Stimulated activated CD4-positive, alpha-beta T cell treated with anti-CD3 and anti-CD28 coated beads, Interleukin-2, amount 100 ng/mL, for 4 hours (primary cell): ENCODE data around the gene HOXB7.

ENCODE experiments used
- DNase-seq: peaks from one replicate; pipeline ENCODE4 v3.0.0-alpha.2; 2020; ENCODE audit warnings: low read depth

HOXB7 gene

DNA sequence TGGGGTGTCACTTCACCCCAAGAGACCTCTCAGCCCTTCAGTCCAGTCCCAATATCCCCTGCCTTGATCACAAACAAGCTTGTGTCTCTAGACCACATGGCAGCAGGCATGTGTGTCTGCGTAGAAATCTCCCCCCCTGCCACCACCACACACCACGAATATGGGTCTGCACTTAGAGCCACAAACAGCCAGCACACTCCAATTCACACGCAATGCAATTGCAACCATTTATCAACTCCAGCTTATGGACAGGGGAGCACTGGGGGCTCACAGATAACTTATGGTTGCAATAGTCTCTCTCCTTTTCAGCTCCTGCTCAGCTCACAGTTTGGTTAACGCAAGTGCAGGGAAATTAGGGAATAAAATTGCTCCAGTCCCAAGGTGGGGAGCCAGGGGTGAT is 12.8 kb upstream of the HOXB7 start:
- no peak for DNase-seq

DNA sequence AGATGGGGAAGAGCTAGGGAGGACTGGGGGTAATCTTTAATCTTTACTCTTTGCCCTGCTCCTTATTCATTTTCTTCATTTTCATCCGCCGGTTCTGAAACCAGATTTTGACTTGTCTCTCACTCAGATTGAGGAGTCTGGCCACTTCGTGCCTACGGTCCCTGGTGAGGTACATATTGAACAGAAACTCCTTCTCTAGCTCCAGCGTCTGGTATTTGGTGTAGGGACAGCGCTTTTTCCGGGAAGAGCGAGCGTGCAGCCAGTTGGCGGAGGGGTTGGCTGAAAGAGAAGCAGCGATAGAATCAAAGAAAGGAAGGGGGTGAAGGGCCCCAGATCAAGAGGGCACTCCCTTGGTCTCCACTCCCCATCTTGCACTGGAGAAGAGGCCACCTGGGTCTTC is 12.0 kb upstream of the HOXB7 start:
- DNase-seq = no peak

DNA sequence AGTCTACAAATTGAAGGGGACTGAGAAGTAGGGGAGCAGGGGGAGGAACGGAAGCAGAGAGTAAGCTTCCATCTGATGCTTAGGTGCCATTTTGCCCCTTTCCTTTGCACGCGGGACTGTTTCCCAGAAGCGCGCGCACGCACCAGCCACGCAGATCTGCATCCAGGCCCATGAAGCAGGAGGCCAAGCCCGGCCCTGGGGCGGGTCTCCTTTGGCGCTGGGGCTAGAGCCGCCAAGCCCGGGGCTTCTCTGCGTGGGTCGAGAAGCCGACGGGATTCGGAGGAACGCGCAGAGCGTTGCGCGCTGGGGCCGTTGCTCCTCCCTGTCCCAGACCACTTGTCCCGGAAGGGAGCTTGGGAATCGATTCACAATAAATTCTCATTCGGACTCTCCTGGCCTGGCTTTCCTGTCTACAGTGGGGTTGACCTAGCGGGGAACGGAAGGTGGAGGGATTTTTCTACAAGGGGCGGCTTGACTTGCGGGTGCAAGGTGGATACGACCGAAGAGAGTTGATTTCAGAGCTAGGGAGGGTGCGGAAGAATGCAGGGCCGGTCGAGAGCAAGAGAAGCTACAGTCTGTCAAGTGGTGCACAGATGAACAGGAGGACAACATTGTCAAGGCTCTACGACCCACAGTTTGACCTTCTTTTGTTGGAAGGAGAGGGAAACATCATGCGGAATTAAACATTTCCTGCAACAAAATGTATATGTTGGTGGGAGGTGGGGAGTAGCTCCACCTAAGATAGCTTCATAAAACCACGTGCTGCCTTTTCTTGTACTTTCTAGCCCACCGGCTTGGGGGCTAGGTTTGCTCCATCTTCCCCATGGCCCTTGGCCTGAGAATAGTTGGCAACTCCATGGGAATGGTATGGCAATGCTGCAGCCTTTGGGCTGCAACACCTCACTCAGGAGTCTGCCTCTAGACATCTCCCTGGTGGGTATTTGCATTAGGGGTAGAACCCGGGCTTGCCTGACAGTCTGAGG is 10.9 kb upstream of the HOXB7 start:
- DNase-seq = no peak

DNA sequence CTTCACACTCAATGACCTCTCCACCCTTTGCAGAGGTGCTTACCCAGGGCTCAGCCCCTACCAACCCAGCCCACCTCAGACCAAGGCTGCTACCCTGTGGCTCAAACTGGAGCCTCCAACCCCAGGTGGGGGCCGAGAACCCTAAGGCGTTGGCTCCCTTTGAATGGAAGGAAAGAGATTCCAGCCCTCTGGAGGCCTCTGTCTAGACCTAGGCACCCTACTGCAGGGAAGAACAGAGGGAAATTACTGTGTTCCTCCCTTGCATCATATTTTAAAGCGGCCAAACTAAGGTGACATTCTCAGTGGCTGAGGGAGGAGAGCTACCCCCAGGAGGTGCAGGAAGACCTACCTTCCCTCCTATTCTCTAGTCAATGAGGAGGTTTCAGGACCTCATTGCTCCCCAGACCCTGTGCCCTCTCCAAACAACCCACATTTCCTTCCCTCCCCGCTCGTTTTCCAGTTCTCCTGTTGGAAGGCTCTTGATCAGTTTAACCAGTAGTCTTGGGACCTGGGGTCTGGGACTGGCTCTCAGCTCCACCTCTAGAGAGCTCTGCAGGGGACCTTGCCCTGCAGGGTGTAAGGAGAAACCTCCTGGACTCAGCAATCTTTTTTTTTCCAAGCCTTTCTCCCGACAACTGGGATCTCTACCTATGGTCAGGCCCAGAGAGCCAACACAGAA is 9.8 kb upstream of the HOXB7 start:
- no peak for DNase-seq

DNA sequence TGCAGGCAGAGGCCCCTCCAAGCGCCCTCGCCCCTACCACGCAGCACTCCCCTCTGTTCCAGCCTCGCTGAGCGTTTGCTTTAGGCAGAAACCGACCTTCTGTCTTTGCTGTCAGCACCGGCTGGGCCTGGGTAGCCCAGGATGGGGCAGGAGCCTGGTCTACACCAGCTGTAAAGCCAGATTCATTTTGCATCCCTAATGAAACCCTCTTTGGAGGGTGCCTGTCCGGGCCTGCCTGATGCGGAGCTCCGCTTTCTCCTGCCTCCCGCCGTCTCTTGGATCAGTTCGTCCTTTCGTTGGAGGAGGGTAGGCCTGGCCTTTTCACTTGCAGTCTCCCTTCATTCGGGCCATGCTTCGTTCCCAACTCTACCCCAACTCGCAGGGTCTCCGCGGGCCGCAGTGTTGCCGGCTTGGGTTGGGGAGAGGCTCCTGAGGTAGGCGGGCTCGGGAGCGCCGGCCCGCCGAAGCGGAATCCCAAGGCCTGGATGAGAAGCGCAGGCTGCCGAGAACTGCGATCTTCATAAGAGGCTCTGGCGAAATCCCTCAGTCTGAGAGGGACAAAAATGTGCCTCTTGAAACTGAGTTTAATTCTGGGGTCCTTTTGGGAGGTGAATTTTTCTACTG is 9.1 kb upstream of the HOXB7 start:
- DNase-seq = no peak

DNA sequence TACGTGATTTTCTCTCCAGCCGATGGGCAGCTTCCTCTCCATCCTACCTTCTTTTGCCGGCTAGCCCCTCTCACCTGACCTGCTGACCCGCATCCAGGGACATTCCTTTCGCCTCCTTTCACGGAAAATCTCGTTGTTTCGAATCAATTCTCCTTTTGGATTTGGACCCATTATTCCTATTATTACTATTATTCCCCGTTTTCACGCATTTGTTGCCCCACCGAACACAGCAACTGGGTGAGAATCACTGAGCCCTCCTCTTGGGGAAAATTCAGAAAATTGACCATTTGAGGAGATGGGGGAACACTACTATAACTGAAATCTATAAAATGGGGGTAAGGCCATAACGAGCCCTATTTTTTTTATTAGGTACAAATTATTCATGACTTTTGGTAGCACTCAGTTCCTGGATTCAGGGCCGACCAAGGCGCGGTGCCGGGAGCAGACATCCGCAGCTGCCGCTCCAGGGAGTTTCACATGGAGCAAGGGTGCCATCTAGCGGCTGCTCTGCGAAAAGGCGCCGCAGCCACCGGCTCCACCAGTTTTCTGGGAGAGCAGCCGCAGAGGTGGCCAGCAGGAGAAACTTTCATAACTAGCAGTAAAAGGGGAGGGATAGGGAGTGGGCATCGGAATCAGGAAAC is 7.6 kb upstream of the HOXB7 start:
- DNase-seq = peak; percentile 73

DNA sequence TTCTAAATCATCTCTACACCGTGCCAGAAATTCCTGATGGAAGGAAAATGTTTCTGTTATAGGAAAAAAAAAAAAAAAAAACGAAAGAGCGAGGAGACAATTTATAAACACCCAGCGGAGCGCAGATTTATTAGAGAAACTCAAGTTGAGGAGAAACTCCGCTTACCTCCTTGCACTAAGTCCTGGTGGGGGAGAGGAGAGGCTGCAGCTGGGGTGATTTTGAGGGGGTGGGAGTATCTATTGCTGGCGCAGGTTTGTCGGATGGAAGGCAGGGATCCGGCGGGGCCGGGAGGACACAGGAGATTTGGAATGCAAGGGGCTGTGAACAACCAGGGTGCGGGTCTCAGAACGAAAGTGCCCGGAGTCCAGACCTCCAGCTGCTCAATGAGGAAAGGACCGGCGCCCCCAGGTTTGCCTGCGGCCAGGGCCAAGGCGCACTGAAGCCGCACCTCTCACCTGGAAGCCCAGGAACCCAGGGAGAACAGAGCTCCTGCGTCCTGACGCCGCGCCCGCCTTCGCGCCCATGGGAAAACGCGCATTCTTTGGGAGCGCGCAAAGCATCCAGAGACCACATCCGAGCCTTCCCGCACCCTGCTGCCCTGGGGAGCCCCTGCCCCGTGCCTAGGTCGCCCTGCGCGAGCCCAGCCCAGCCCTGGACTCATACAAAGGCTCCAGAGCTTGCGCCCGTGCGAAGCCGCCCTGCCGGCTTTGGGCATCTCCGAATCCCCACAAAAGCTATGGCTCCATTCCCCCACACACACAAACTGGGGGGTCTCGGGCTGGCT is 6.8 kb upstream of the HOXB7 start:
- no peak for DNase-seq

DNA sequence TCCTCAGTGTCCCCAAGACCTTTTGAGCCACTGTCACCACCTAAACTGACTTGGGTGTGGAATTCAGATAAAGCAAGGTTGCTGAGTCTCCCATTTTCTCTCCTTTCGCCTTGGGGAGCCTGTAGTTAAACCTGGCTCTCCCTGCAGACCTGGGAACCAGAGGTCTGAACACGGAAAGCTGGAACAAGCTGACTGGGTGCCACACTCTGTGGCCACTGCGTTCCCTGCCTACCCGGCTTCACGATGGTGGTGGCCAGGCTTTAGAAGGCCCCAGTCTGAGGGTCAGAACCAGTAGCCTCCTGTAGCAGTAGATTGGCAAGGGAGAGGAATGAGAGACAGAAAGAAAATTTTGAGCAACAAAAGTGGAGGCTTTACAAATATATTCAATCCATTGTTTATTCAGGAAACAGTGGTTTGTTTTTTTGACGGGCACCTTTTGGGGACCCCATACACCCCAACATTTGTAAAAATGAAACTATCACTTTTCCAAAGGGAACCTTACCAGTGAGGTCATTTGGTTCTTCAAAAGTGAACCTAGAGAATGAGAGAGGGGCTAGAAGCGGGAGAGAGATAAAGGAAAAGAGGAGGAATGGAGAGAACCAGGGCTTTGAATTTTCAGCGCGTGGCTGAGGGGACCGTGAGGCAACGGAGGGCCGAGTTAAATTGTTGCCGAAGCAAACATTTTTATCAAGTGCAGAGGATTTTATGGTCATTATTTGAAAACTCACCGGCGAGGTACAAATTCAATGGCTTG is 6.1 kb upstream of the HOXB7 start:
- DNase-seq = no peak

DNA sequence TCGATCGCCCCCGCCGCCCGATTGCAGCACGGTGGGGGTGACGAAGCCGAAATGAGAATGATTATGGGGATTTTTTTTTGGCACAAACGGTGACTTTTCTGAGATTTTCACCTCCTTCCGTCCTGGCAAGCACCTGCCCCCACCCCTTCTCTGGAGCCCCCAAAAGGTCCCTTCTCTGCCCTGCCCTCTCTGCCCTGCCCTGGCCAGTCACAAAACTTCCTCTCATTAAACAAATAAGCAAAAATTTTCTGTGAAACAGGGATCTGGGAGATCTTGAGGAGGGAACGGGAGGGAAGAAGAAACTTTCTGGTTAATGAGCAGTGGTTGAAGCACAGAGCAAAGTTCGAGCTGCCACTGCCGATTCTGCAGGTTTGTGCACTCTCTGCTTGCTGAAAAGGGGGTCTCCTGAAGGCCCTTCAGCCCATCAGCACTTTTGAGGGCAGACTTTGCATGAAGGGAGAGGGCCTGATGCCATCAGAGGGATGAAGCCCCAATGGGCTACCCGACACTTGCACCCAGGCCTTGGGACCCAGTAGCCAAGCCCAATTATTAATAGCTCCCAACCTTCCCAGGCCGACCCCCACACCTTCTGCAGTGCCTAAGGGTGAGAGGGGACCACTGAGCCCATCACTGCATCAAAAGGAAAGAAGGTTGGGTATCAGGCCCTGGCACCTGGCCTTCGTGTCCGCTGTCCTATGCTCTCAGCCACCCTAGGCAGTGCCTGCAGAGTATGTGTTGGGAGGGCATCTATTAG is 5.3 kb upstream of the HOXB7 start:
- no peak for DNase-seq

DNA sequence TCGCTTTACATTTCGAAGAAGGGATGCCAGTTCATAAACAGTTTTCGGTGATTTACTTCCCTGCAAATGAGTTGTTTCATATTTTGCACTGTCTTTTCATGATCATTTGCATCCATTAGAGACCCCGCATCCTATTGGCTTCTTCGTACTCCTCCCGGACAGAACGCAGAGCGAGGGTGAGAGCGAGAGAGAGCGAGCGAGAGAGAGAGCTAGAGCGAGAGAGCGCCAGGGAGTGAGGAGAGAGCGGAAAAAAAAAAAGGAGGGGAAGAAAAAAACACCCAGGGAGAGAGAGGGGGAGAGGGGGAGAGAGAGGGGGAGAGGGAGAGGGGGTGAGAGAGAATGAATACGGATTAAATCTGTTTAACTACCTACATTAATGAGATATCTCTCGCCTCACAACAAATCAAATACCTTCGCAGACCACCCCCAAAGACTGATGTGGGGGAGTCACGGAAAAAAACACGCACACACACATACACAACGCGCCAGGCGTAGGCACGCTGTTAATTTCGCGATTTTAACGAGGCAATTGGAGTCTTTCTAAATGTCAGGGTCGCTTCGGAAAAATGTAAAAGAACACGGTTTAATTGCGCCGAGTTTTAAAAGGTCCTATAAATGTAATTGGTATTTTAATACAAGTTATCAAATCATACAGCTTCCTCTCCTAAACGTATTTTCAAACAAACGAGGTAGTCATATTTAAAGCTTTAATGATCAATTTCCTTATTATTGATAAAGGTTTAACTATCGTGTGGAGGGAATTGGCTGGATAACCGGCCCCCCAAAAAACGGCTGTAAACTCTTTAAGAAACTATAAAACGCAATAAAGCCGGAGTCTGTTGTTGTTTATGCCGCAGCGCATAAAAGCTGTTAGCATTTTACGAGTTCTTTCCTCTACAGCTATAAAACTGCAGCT is 4.5 kb upstream of the HOXB7 start, which contains the start of gene HOXB8:
HOXB8 (minus strand) TSS at position 246 of the 916 bp plus-strand sequence. CDS start 588 bp downstream, outside the sequence.
- DNase-seq = no peak

DNA sequence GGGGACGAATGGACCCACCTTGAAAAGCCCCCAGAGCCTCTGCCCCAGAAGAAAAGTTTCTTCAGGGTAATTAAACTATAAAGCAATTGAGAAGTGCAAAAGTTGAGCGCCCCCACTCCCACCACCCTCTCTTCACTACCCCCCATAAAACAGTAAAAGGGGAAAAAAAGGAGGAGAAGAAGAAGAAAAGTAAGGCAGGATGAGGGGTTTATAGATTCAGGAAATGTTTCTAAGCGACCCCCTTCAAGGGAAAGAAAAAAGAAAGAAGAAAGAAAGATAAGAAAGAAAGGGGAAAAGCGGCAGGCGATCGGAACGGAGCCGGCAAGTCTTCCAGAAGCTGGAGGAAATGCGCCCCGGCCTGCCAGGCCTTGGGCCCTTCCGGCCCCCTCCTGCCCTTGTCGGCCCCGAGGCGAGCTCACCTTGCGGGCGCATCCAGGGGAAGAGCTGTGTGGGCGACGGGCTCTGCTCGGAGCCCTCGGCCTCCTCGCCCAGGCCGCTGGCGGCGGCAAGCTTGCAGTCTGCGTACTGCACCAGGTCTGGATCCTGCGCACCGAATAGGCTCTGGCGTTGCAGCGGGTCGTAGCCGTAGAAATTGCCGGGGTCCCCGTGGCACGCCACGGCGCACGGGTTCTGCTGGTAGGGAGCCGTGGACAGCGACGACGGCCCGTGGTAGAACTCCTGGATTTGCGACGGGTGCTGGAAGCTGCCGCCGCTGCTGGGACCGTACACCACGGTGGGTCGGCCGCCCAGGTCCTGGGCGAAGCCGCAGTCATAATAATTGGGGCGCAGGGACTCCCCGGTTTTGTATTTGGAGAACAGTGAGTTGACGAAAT is 3.3 kb upstream of the HOXB7 start:
- DNase-seq = no peak

DNA sequence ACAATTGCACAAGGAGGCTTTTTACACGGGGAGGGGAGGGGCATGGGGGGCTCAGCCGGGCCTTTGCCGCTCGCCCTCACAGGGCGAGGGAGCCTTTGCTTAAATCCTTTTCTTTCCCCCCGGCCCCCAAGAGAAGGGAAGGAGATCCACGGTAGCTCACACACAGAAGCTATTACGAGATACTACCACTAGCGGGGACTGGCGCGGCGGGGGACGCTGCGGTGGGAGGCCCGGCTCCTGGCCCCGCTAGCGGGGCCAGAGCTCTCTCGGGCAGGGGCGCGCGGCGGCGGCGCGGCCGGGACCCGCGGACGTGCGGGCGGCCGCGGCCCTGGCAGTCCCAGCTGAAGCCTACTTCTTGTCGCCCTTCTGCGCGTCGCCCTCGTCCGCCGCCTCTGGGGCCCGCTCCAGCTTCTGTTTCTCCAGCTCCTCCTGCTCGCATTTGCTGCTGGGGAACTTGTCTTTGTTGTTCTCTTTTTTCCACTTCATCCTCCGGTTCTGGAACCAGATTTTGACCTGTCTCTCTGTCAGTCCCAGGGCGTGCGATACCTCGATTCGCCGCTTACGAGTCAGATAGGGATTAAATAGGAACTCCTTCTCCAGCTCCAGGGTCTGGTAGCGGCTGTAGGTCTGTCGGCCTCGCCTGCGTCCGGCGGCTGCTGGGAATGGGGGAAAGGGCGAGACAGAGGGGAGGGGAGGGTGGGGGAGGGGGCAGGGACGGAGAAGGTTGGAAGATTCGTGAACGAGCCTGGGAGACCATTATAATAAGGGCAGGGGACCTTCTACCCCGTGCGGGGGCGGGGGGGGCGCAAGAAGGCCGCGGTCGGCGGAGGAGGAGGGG is 2.3 kb upstream of the HOXB7 start:
- no peak for DNase-seq

DNA sequence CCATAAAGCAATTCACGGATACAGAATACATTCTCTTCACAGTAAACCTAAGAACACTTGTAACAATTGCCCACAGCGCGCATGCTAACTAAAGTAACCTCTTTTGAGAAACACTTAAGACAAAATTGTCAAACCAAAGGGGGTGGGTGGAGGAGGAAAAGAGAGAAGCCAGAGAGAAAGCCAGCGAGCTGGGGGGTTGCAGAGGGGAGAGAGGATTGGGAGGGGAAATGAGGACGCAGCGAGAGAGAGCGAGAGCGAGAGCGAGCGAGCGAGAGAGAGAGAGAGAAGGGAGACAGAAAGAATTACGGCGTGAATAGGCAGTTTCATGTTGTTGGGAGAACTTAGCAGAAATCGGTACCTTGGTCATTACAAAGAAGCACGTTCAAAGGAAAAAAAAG is 1.6 kb upstream of the HOXB7 start:
- no peak for DNase-seq

DNA sequence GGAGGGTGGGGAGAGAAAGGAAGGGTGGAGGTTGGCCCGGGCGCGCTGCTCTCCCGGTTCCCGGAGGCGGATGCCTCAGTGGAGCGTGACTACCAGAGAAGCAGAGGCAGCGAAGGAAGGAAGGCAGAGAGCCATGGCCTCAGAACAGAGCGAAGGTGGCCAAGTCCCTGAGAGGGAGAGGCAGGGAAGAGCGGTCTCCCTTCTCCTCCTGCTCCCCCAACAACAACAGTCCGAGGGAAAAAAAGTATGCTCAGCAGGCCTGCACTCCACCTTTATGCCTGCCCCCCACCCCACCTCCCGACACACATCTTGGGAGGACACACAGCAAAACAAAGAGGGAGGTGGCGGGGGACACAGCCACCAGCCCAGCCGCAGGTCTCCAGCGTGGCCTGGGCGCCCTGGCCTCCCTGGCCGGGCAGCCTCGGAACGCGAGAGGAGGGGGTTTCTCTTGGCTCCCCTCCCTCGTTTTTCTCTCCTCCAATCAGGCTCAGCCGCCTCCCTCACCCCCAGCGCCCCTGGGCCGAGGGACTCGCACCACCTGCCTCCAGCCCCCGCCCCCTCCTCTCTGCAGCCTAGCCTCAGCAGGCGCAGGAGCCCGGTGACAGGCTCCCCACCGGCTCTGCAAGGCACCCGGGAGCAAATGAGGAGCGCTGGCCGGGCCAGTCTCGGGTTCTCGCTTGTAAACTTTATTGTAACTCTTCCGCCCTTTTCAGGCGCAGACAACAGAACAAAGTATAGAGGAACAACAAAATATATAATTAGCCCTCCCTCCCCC is 1.1 kb upstream of the HOXB7 start:
- no peak for DNase-seq

DNA sequence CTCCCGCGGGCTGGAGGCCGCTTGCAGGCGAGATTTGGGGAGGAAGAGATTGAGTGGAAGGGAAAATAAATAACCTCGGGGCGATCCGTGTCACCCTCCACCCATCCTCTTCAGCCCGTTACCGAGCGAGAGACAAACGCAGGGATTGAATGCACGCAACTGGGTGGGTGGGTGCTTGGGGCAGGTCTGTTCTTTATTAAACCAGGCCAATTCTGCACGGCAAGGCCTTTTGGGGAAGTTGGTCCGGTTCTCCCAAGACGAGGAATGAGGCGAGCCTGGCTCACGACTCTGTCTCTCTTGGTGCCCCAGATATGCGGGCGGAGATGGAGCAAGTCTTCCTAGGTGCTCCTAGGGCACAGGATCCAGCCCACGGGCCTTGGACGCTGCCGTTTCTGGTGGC is 396 bp upstream of the HOXB7 start:
- no peak for DNase-seq

DNA sequence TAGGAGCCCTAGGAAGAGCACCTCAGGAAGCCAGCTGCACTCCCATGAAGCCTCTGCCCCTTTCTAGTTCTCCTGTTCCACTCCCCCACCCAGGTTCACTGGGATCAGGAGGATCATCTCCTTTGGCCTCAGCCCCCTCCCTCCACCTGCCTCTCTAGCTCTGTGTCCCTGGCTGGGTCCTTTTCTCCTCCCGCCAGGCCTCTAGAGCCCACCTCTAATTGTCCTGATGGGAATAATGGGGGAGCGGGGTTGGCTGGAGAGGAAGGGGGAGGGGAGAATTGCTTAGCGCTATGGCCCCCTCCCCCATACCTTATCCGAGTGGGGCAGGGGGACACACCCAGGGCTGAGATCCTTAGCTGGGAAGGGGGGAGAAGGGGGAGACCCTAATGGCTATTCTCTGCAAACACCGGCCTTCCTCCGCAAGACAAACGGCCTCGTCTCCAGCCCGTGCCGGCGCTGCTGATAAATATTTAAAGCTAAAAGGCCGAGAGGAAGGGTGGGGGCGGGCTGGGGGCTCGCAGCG is 997 bp downstream of the HOXB7 start:
- DNase-seq = no peak
